HG03025 (cell line): ENCODE measurements around the gene ELAVL3.
"Not testable (repeated sequence)": the region's sequence is repeated elsewhere in the genome, so short reads cannot be mapped to it uniquely, and the experiment has no call there.

Source experiments
- ATAC-seq: cut with Tn5 transposase; IDR thresholded peaks from one replicate; pipeline ENCODE4 v1.9.1; 2021; ENCODE audit warnings: mild to moderate bottlenecking, moderate library complexity; ENCODE audit not compliant: unreplicated experiment, low FRiP score

Gene ELAVL3

DNA sequence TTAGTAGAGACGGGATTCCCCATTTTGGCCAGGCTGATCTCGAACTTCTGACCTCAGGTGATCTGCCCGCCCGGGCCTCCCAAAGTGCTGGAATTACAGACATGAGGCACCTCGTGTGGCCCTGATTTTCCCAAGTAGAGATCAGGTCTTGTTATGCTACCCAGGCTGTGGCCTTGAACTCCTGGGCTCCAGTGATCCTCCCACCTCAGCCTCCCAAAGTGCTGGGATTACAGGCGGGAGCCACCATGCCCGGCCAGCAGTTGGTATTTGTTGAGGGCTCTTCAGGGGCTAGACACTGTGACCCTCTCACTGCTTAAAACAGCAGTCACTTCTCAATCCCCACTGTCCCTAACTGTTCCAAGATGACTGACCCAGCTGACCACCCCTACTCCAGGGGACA, 8.5 kb upstream of the ELAVL3 start:
- ATAC-seq = no peak

DNA sequence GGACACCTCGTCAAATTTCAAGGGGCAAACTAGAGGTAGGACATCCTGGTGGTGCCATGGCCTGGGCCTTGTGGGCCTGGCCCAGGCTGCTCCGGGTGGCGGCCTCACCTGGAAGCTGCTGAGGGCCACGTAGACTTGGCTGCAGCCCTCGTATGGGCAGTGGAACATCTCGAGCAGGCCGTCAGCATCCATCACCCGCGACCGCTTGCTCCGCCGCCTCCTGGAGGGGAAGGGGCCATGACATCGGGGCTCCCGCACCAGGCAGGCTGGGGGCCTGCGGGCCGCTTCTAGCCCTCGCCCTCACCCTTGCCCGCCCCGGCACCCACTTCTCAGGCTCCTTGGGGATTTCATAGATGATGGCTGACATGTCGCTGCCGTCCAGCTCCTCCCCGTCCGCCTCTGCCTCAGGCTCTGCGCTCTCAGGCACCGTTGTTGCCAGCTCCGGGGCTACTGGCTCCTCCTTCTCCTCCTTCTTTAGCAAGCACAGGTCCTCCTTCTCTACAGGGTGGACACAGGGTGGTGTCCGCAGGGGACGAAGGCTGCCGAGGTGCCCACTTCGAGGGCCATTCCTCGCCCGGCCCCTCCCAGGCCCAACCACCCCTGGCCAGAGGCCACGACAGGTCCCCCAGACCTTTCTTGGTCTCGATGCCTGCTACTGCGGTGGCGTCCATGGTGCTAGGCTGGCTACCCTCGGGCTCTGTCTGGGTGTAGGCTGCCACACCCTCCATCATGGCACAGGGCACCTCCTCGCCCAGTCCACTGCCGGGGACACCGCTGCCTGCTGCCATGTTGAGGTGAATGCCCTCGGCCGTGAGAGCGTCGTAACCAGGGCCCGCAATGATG, 6.0 kb upstream of the ELAVL3 start:
- no peak for ATAC-seq

DNA sequence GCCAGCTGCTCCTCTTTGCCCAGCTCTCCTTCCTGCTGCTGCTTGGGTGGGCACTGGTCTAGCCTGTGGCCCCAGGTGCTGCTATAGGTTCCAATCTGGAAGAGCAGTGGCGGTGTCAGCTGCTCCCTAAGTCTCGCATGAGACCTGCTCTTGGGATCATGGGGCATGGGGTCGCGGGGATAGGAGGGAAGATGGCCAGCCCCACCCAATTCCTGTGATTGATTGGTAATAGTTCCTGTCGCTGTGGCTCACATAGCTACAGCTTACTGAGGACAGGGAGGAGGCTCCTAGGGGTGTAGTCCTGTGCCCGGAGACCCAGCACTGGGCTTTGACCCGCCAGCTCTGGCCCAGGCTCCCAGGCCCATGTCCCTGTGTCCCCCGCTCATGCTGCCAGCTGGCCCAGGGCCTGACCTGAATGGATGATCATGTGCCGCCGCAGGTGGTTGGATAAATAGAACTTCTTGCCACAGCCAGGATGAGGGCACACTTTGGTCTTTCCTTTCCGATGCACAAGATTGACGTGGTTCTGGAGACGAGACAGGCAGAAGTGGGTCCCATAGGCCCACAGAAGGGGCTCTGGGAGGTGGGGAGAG, 4.5 kb upstream of the ELAVL3 start:
- ATAC-seq = no peak

DNA sequence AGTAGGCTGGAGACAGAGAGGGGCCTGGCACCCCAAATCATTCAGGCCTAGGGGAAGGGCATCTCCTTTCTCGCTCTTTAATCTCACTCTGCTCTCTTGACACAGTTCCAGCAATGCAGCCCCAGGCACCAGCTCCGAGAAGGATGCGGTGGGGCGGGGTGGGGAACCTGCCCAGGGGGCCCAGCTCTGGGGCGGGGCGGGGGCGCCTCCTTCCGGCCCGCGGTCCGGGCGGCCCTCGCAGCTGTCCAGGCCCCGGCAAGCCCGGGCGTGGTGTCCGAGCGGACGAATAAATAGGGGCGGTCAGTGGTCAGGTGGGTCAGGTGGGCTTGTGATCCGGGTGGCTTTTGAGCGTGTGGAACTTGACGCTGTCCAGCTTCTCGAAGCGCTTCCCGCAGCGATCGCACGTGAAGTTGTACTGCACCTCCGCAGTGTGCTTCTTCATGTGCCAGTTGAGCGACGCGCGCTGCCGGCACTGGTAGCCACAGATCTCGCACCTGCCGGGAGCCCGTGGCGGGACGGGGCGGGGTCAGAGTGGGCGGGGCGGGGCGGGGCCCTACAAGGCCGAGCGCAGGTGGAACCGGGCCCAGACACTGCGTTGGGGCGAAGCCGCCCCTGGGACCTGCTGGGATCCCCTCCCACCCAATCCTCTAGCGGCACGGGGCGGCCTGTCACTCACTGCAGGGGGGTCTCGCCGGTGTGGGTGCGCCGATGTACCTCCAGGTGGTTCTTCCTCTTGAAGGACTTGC, 2.7 kb upstream of the ELAVL3 start:
- no peak for ATAC-seq

DNA sequence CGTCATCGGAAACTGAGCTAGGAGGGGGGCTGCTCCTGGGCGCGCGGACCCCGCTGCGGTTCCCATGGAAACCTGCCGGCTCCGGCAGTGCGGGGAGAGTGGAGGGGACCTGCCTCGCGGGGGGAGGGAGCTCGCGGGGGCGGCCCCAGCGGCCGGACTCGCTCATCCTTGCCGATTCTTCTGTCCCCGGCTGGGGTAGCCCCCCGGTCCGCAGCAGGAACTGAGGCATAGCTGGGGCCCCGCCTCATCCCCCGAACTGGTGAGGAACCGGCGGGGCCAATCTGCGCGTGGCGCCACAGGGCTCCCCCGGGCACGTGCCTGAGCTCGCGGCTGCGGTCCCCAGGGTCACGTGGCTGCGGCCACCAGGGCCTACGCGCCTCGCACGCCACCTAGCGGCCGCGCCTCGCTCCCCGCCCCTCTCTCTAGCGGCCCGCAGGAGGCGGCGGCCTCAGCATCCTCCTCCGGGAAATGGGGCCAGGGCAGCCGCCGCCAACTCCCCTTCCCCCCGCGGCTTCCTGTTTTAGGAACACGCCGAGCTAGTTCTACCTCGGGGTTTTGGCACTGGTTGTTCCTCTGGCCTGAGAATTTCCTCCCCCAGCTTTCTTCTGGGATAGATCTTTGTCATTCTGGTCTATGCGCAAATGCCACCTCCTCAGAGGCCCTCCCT, 1.7 kb upstream of the ELAVL3 start:
- ATAC-seq = no peak

DNA sequence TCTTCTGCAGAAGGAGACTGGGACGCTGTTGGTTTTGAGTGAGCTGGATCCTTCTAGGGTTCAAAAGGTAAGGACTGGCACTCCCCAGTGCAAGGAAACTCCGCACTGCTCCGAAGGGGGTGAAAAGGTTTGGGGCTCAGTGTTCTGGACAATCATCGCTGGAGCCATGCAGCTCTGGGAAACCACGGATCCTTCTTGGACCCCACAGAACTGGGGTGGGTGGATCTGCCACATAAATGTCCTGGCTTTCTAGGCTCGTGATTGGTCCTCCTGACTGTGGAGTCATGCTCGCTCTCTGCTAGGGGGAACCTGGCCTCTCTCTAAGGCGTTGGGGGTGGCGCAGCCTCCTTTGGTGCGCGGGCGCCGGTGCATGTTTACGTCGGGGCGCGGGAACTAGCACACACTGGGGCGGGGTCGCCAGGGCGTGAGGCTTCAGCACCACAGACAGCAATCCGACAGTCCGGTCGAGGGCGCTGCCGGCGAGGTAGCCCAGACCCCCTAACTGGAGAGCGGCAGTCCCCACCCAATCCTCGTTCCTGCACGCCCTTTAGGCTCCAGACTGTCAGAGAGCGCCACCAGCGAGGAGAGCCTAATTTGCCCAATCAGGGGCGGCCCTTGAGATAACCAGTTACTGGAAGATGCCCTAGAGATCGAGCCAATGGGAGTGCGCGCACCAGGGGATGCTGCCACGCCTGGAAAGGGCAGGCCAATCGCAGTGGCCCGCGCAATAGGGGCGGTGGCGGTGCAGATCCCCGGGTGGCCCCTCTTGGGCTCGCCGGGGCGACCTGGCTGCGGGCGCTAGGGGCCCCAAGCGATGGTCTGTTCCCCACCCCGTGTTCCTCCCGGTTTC, 913 bp upstream of the ELAVL3 start:
- no peak for ATAC-seq

DNA sequence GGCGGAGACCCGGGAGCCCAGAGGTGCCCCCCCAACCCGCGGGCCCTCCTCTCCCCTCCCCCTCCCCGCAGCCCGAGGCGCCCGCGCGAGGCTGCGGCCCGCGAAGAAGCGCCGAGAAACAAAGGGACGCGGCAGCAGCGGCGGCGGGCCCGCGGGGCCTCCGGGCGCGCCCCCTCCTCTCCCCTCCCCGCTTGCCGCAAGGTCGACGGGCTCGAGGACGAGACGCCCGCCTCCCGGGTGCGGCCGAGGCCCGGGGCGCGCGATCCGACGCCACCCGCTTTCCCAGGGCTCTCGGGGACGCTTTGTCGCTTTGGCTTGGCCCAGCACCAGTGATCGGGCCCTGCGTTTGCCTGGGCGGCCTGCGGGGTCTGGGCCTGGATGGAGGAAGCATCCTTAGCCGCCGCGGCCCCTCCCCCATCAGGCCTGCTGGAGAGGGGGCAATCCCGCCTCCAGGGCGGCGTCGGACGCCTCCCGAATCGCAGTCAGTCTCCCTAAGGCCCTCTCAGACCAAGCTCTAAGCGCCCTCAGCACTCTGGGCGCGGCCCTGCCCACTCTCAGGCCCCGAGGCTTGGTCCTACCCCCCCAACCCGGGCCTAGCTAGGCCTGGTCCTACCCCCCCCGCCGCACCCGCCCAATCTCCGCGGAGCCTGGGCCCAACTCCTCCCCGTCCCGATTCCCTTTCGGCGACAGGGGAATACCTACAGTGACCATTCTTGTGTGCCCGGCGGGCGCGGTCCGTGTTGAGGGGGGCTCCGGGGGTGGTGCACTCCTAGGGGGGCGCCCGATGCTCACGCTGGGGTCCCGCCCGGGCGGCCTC, 740 bp downstream of the ELAVL3 start:
- no peak for ATAC-seq

DNA sequence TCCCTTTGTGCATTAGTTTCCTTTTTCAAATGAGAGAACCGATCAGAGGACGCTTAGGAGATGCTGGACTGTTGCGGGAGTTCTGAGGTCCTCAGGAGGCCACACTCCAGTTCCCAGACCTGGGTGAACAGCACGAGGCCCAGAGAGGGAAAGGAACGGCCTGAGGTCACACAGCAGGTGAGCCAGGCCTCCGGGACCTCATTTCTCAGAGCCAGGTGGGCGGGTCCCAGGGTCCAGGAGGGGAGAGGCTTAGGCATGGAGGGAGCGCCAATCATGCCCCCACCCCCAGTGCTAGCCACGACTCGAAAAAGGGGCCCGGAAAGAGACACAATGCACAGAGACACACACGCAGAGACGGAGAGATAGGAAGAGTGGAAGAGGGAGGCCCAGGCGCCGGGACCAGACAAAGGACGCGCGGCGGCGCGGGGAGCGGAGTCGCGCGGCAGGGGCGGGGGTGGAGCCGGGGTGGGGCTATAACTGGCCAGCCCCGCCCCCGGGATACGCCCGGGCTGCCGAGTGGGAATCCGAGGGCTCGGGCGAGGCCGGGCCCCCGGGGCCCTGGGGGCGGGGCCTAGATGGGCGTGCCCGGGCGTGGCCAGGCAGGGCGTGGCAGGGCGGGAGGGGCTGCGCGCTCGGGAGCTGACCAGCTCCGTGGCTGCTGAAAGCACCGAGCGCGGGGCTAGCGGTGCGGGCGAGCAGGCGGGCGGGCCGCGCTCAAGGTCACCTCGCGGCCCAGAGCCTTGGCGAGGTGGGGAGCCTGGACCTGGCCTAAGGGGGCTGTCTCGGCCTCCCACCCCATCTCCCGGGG, 1.6 kb downstream of the ELAVL3 start:
- ATAC-seq = no peak

DNA sequence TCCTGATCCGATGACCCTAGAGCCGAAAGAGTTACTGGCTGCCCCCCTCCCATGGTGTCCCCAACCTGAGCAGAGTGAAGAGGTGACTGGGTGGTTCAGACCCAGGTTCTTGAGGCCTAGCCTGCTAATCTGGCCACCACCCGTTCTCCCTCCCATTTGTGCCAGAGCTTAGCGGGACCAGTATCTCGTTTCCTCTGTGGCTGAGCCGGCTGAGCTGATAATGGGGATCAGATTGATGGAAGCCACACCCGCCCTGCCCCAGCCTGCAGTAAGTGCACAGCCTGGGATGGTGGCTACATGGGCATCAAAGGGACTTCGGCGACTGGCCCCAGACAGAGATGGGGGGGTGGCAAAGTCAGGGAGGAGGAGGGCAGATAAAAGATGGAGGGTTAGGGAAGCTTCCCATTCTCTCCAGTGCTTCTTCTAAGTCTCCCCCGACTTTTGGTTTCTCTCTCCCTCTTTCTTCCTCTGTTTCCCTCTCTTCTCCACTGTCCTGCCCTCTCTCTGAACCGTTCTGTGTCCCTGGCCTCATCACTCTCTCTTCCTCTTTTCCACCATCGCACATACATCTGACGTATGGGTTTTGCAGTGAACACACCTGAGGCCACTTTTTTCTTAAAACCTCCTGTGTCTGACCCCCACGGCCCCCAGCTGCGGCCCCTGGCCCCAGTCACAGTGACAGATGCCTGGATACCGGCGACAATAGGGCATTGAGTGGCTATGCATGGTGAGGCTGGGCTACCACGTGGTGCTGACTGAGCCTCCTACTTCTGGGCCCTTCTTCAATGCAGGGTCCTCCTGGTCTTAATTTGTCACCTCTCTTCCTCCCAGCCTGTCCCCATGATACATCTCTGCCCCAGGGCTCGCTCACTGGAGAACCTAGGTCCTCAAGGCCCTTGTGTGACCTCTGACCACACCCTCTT, 2.4 kb downstream of the ELAVL3 start:
- ATAC-seq = no peak

DNA sequence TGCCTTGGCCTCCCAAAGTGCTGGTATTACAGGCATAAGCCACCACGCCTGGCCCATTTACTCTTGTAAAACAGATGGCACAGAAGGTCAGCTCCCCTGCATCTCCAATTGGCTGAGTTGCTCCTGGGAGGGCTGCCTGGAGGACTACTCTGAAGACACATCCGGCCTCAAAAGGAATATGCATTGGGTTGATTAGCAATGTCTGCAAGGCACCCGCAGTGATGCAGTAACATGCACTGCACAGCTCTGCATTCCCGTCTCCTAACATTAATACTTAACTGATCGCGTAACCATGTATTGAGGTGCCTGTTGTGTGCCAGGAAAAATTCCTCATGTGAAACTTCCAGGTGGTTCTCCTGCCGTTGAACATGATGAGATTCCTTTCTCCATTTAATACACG, 5.0 kb downstream of the ELAVL3 start:
- ATAC-seq = no peak

DNA sequence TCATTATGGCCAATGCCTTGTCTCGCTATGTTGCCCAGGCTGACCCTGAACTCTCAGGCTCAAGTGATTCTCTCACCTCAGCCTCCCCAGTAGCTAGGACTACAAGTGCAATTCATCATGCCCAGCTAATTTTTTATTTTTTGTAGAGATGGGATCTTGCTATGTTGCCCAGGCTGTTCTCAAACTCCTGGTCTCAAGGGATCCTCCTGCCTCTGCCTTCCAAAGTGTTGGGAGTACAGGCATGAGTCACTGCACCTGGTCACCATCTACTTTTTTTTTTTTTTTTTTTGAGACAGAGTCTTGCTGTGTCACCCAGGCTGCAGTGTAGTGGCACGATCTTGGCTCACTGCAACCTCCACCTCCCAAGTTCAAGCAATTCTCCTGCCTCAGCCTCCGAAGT, 5.5 kb downstream of the ELAVL3 start:
- not testable (repeated sequence) for ATAC-seq

DNA sequence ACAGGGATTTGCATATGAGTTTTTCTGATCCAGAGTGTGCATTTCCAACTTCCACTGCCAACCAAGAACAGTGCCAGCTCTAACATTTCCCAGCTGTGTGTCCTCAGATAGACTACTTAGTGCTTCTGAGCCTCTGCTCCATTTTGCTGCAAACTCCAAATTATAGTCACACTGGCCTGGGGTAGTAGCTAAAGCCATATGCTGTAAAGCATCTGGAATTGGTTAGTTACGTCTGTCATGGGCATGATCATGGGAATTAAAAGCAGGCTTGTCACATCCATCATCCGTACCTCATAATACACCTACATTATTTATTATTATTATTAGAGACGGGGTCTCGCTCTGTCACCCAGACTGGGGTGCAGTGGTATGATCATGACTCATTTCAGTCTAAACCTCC, 7.1 kb downstream of the ELAVL3 start:
- no peak for ATAC-seq

DNA sequence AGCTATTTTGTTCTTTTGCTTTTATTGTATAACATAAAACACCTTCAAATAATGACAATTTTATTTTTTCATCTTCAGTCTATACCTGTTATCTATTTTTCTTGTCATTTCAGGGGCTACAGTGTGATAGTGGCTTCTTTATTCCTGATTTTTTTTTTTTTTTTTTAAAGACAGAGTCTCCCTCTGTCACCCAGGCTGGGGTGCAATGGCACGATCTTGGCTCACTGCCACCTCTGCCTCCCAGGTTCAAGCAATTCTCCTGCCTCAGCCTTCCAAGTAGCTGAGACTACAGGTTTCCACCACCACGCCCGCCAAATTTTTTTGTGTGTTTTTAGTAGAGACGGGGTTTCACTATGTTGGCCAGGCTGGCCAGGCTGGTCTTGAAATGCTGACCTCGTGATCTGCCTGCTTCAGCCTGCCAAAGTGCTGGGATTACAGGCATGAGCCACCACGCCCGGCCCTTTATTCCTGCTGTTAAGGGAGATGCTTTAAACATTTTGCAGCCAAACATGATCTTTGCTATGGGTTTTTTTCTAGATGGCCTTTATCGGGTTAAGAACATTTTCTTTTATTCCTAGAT, 12.5 kb downstream of the ELAVL3 start:
- not testable (repeated sequence) for ATAC-seq

DNA sequence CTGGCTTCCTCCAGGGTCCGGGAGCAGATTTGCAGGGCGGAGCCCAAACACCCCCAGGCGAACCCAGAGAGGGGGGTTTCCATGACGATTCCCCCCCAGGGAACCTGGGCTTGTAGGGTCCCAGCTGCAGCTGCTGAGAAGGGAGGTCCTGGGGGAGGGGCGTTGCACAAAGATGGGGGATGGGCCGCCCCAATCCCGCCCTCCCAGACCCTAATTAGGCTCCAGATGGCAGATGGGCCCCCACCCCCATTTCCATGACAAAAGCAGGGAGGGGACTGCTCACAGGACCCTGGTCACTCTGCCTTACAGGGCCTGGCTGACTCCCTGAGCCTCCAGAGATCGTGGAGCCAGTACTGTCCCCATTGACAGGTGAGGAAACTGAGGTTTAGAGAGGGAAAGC, 15.2 kb downstream of the ELAVL3 start:
- no peak for ATAC-seq

DNA sequence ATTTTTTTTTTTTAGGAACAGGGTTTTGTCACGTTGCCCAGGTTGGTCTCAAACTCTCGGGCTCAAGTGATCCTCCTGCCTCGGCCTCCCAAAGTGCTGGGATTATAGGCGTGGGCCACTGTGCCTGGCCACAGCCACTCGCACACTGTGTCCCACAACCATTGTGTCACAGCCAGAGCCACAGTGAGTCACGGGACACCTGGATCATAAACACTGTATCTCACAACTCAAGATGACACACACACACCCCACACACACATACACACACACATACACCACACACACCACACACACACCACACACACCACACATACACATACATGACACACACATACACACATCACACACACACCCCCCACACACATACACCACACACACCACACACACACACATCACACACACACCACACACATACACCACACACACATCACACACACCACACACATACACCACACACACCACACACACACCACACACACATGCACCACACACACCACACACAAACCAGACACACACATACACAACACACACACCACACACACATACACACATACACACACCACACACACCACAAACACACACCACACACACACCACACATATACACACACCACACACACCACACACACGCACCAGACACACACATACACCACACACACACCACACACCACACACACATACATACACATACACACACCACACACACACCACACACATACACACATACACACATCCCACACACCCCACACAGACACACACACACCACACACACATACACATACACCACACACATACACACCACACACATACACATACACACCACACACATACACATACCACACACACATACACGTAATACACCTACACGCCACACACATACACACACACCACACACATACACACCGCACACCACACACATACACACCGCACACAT, 16.2 kb downstream of the ELAVL3 start:
- ATAC-seq = no peak

DNA sequence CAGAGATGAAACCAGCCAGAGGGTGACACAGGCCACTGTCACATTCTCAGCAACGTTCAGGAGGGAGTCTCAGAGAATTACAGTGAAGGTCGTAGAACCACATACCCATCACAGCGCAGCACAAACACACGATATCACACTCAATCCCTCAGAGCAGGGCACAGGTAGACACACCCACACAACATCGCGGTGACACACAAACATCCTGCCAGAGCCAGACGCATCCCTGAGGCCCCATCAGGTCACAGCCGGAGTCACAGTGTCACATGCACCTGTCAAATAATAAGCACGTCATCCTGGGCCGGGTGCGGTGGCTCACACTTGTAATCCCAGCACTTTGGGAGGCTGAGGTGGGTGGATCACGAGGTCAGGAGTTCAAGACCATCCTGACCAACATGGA, 17.5 kb downstream of the ELAVL3 start:
- no peak for ATAC-seq
